ENCODE results near the gene SYNDIG1. TPM values are rescaled to one million over a fixed set of nuclear protein-coding genes. Genes with fewer than 3 reads are reported as not detected.

Gene SYNDIG1
- total and polyA plus RNA-seq, 2 of the 4 experiments (the other 2 are of a cell fraction): not detected

GRCh38 chr20:24452498-24453127 lies 16.8 kb upstream of the SYNDIG1 start:
- Histone ChIP-seq H3K36me3 (ENCODE audit: control insufficient read depth, insufficient read depth, low read length) (no peaks in the 10 kb centered on the region), H3K56ac (ENCODE audit: extremely low read depth, insufficient read depth, low read length) (no peak overlapping the region), H4K5ac (ENCODE audit: low read depth, low read length) (no peak overlapping the region), H3K4me2 (ENCODE audit: low read depth, low read length) (no peak overlapping the region), H3K4me3 (ENCODE audit: insufficient read depth, low read depth, low read length) (no peak overlapping the region), H4K91ac (ENCODE audit: insufficient read depth, low read depth, low read length) (no peak overlapping the region), H3K9me3 (ENCODE audit: control insufficient read depth, insufficient read depth, low read length) (no peaks in the 10 kb centered on the region), H2AFZ (replicated peaks; ENCODE audit: low read length, poor library complexity) (no peak overlapping the region), H2BK15ac (ENCODE audit: low read depth, low read length) (no peak overlapping the region), H2AK9ac (replicated peaks; ENCODE audit: low read depth, low read length, poor library complexity) (no peak overlapping the region), H3K9ac (ENCODE audit: low read depth, low read length) (no peak overlapping the region), H3K9me1 (ENCODE audit: insufficient read depth, low read length) (no peaks in the 10 kb centered on the region), H2BK5ac (ENCODE audit: low read depth, low read length, poor library complexity, severe bottlenecking) (no peak overlapping the region), H2AK5ac (ENCODE audit: low read depth, low read length) (no peak overlapping the region), H2BK20ac (ENCODE audit: low read depth, low read length) (no peak overlapping the region), H3K4me1 (ENCODE audit: control insufficient read depth, insufficient read depth, low read length) (no peaks in the 10 kb centered on the region), H2BK120ac (ENCODE audit: low read depth, low read length) (no peak overlapping the region), H3K23ac (ENCODE audit: low read depth, low read length) (no peak overlapping the region), H3K27me3 (ENCODE audit: control insufficient read depth, insufficient read depth, low read length) (0 out of 2 replicates have a peak, but pooled peaks cover 2% of the 10 kb centered on the region), H4K8ac (ENCODE audit: low read depth in 2 of 2, low read length in 2 of 2) (no peak overlapping the region), H3K27ac (ENCODE audit: insufficient read depth, low read length) (no peak overlapping the region), H4K20me1 (ENCODE audit: insufficient read depth, low read length) (no peaks in the 10 kb centered on the region), H3K4ac (ENCODE audit: low read depth, low read length) (no peak overlapping the region), H3K18ac (ENCODE audit: low read depth, low read length) (no peak overlapping the region), H3K79me1 (ENCODE audit: low read depth in 1 of 2, low read length in 2 of 2) (no peaks in the 10 kb centered on the region), H3K14ac (replicated peaks; ENCODE audit: low read depth, low read length) (no peak overlapping the region)
- ChIA-PET POLR2A (ENCODE audit: unreplicated experiment) (no interaction called here), CTCF (no interaction called here)
- ATAC-seq (ENCODE audit: low read depth) (no peak), DNase-seq (no peak)
- in situ Hi-C loops (cut with MboI; ENCODE audit: low sequenced_read_pairs) (no loop called here), intact Hi-C loops (cut with micrococcal nuclease) (no loop called here), dilution Hi-C loops (cut with HindIII; ENCODE audit: low sequenced_read_pairs, unreplicated experiment) (no loop called here)
- no TSS peak for BruUV-seq (replicated peaks)
- WGBS, 2 experiments (ENCODE audit: extremely low coverage in 2 of 2, insufficient read length in 1 of 2): 82% methylated on average over 3 of the region's 9 CpGs; no CpG with 5 or more reads in 1 of the 2 experiments
- no peak for TF ChIP-seq RFX5 (IDR thresholded peaks at IDR 0.05; ENCODE audit: low read depth, low read length)
- no peak for TF ChIP-seq CTCF (conservative IDR thresholded peaks at IDR 0.05; ENCODE audit: low read depth, low read length)
- no peak for TF ChIP-seq MAZ (IDR thresholded peaks at IDR 0.05; ENCODE audit: borderline replicate concordance, low read depth, low read length)
- no peak for TF ChIP-seq BHLHE40 (IDR thresholded peaks at IDR 0.05; ENCODE audit: low read depth, low read length)
- no peak for TF ChIP-seq NFE2L2 (IDR thresholded peaks at IDR 0.05; ENCODE audit: low read depth, low read length)
- no peak for TF ChIP-seq FOS (IDR thresholded peaks at IDR 0.05; ENCODE audit: low read depth, low read length)
- no peak for TF ChIP-seq ELK1 (IDR thresholded peaks at IDR 0.05; ENCODE audit: borderline replicate concordance, low read depth, low read length)
- TF ChIP-seq MXI1 (IDR thresholded peaks at IDR 0.05; ENCODE audit: borderline replicate concordance, low read depth, low read length): no peak

Measured in IMR-90 (cell line).